Peyer's patch (tissue), 4 donors: Measurements from ENCODE around the gene OTUD3.

Experiments used
- POLR2A ChIP-seq, 2 donors: fragments of 450-650 bp; IDR thresholded peaks; one replicate each; pipeline ENCODE4 v1.5.1; 2017; ENCODE audit warnings: antibody characterized with exemption in 2 of 2, mild to moderate bottlenecking in 2 of 2, moderate library complexity in 2 of 2
- TF ChIP-seq, protein P1 (sequence below), 6 experiments: fragments of 450-650 bp in 4 of 6; fragments of 200-600 bp in 2 of 6; sonication (generic) in 1 of 6; IDR thresholded peaks; one replicate each; pipeline ENCODE4 v1.5.1; 2017 to 2019; ENCODE audit warnings: antibody characterized with exemption in 6 of 6, mild to moderate bottlenecking in 3 of 6, moderate library complexity in 1 of 6

DNA sequence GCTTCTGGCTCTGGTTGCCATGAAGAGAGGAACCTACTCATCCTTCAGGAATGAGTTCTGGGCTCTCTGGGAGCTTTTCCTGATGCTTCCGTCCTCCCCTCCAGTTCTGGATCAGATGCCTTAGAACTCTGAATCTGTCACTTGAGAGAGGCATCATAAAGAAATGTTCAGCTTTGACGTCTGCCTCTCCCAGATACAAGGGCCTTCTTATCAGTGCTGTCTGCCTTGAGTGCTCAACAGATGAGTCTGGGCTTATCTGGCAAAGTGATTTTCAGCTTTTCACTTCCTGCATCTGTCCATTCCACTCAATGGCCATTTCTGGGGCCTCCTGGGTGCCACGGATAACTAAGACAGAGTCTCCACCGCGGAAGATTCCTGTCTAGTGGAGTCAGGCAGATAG, 12.3 kb upstream of the OTUD3 start:
- TF ChIP-seq, protein P1, sequence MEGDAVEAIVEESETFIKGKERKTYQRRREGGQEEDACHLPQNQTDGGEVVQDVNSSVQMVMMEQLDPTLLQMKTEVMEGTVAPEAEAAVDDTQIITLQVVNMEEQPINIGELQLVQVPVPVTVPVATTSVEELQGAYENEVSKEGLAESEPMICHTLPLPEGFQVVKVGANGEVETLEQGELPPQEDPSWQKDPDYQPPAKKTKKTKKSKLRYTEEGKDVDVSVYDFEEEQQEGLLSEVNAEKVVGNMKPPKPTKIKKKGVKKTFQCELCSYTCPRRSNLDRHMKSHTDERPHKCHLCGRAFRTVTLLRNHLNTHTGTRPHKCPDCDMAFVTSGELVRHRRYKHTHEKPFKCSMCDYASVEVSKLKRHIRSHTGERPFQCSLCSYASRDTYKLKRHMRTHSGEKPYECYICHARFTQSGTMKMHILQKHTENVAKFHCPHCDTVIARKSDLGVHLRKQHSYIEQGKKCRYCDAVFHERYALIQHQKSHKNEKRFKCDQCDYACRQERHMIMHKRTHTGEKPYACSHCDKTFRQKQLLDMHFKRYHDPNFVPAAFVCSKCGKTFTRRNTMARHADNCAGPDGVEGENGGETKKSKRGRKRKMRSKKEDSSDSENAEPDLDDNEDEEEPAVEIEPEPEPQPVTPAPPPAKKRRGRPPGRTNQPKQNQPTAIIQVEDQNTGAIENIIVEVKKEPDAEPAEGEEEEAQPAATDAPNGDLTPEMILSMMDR (IDR thresholded peaks at IDR 0.05), result no peak
- no peak for TF ChIP-seq POLR2A (IDR thresholded peaks at IDR 0.05)
